GM23338 (cell line): Measurements from ENCODE around the gene RNF180.

Experiments used
- CREB1 ChIP-seq: fragments of 250-450 bp; sonication (Bioruptor Pico); IDR thresholded peaks from 2 replicates; pipeline ENCODE4 v1.5.0; 2020; ENCODE audit warnings: low read depth, mild to moderate bottlenecking, moderate library complexity
- CTCF ChIP-seq, 2 experiments: fragments of 200-600 bp in 1 of 2; sonication (generic) in 1 of 2; conservative IDR thresholded peaks; 2 replicates each; pipeline versions ENCODE4 v1.5.1 to v1.6.1; 2016 to 2017; ENCODE audit warnings: antibody characterized with exemption in 2 of 2, low read depth in 2 of 2, mild to moderate bottlenecking in 2 of 2, moderate library complexity in 1 of 2
- EZH2 ChIP-seq: fragments of 200-600 bp; sonication (generic); IDR thresholded peaks from one replicate; pipeline ENCODE4 v1.8.0; 2017; ENCODE audit warnings: antibody characterized with exemption, mild to moderate bottlenecking, low read depth; ENCODE audit not compliant: unreplicated experiment
- EZH2phosphoT487 ChIP-seq: fragments of 200-600 bp; sonication (generic); IDR thresholded peaks from one replicate; pipeline ENCODE4 v1.8.1; 2018; ENCODE audit warnings: antibody characterized with exemption; ENCODE audit not compliant: unreplicated experiment
- NANOG ChIP-seq: IDR thresholded peaks from 2 replicates; pipeline ENCODE4 v1.6.1; 2016; ENCODE audit warnings: antibody characterized with exemption, borderline replicate concordance
- POLR2AphosphoS5 ChIP-seq: IDR thresholded peaks from 2 replicates; pipeline ENCODE4 v1.6.1; 2016; ENCODE audit warnings: antibody characterized with exemption, low read depth
- REST ChIP-seq: IDR thresholded peaks from one replicate; pipeline ENCODE4 v1.6.1; 2018; ENCODE audit warnings: antibody characterized with exemption; ENCODE audit not compliant: unreplicated experiment

- TF ChIP-seq CTCF (conservative IDR thresholded peaks at IDR 0.05; ENCODE audit: low read depth in 2 of 2) (no peak), EZH2 (no peak), POLR2AphosphoS5 (no peak), CREB1 (CRISPR knock-in tag) (no peak), EZH2phosphoT487 (no peak), REST (no peak), NANOG (no peak)
Observed at GRCh38 chr5:64397552-64397951, 231.9 kb downstream of the RNF180 start.
